KBM-7 (cell line): ENCODE measurements around the gene MYO5B.

Source experiments
- DNase-seq: peaks from one replicate; pipeline ENCODE4 v3.0.0-alpha.2; 2015
- in situ Hi-C: fragments of 300-500 bp; cut with MboI; formaldehyde crosslinking; loops from 2 replicates; pipeline ENCODE4 v1.14.3; 2020; ENCODE audit warnings: low sequenced_read_pairs, low pct_unique_long_range_greater_than_20kb, mixed read lengths

The MYO5B gene

DNA sequence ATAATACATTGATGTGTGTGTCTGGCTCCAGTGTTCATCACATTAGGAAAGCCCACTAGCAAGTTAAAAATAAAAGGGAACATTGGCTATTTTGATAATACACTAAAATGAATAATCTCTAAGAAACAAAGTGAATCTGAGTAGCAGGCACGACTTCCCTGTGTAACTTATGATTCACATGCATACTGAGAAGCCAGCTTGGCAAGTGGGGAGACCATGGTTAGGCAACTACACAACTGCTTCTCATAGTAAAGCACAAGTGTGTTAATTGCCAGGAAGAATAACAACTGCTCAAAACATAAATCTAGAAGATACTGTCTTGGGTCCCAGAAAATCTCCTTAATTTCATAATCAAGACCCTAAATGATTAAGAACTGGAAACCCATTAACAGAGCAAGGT, 4.0 kb downstream of the MYO5B start:
- in situ Hi-C loops = no loop called here
- DNase-seq = no peak

DNA sequence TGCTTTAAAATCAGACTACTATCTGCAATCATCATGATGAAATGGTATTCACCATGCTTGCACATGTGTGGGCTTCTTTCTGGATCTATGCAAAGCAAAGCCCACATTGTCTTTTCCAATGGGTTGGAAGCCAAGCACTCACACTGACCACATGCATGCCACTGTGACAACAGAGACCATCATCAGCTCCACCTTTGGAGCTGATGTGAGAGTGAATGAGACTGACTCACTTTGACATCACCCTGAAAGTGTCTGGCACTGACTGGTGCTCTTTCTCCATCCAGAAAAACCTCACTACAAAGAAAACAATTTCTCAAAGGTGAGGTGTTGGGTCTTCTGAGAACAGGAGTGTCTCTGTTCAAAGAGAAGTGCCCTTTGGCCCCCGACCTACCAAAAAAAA, 4.7 kb downstream of the MYO5B start:
- in situ Hi-C loops = no loop called here
- no peak for DNase-seq

DNA sequence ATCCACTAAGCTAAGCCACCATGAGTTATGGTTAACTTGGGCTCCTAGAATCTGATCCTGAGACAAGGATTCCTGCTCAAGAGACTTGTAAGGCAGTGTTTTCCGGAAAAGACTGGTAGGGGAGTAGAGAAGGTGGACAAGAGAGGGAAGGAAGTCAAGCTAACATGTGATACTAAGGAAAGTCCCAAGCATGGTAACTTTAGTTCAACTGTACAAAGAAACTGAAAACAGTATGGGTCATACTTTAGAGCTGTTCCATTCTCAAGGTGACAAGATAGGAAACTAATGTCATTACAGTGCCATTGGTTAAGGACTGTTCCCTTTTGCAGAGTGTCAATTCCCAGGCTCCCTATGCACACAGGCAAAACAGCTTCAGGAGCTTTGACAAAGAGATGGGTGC, 5.8 kb downstream of the MYO5B start:
- in situ Hi-C loops = no loop called here
- DNase-seq = no peak

DNA sequence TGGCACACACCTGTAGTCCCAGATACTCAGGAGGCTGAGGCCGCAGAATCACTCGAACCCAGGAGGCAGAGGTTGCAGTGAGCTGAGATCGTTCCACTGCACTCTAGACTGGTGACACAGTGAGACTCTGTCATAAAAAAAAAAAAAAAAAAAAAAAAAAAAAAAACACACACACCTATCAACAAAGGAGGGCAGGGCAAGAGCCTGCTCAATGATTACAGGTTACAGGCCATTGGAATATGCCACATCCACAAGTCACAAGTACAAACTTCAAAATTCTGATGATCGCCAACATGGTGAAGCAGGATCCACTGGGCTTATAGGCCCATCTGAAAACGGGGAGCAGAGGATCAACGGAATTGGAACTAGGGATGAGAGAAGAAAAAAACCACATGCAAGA, 6.3 kb downstream of the MYO5B start:
- in situ Hi-C loops = no loop called here
- DNase-seq = no peak

DNA sequence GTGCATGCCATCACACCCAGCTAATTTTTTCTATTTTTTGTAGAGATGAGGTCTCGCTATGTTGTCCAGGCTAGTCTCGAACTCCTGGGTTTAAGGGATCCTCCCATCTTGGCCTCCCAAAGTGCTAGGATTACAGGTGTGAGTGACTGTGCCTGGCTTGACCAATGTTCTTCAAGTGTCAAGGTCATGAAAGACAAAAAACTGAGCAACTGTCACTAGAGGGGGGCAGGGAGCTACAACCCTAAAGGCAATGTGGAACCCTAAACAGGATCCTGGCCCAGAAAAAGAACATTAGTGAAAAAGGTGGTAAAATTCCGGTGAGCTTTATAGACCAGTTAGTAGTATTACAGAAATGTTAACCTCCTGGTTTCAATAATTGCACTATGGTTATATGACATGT, 7.3 kb downstream of the MYO5B start:
- in situ Hi-C loops = no loop called here
- no peak for DNase-seq

DNA sequence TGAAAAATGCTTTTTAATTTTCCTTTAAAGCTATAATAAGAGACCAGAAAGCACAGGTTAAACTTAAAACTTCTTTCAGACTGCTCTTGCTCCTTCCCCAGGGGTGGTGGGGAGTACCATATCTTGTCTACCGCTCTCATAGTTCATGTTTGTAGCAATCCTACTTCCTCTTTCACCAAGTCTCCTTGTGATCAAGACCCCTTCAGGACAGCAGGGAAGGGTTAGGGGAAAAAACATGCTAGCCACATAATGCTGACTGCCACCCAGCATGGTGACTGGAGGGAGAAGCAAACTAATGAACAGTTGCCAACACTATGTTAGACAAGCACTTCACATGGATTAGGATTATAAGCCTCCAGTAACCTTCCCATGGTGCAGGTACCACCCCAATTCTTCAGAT, 8.6 kb downstream of the MYO5B start:
- no peak for DNase-seq
- in situ Hi-C loops = no loop called here

DNA sequence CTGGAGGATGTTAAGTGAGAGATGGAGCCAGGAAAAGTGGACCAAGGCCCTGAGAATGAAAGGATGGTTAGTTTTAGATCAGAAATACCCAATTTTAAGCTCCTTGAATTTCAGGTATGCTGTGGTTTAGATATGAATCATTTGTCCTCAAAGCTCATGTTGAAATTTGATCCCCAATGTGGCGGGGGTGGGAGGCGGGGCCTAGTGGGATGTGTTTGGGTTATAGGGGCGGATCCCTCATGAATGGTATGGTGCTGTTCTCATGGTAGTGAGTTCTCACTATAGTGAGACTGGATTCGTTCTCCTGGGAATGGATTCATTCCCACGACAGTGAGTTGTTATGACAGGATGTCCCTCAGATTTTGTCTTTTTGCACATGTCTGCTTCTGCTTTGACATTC, 11.4 kb downstream of the MYO5B start:
- DNase-seq = no peak
- in situ Hi-C loops = no loop called here

- no peak for DNase-seq
Observed at GRCh38 chr18:50182511-50182910, 12.4 kb downstream of the MYO5B start.

DNA sequence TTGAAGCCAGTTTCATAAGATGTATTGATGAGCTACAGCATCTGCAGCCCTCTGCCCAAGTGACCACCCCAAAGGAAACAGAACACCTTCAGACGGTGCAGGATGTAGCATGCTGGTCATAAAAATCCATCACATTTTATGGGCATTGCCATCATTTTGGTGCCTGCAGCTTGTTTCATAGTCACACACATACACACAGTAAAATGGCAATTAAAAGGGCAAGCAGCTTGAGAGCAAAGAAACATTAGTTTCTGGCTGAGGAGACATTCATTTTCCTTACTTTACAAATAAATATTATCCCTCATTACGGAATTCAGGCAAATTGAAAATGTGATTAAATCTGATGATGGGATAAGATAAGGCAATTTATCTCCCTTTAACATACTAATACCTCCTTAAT, 13.4 kb downstream of the MYO5B start:
- no peak for DNase-seq
- in situ Hi-C loops = no loop called here

More at GRCh38 chr18:50182511-50182910, 12.4 kb downstream of the MYO5B start:
- in situ Hi-C loops = no loop called here

DNA sequence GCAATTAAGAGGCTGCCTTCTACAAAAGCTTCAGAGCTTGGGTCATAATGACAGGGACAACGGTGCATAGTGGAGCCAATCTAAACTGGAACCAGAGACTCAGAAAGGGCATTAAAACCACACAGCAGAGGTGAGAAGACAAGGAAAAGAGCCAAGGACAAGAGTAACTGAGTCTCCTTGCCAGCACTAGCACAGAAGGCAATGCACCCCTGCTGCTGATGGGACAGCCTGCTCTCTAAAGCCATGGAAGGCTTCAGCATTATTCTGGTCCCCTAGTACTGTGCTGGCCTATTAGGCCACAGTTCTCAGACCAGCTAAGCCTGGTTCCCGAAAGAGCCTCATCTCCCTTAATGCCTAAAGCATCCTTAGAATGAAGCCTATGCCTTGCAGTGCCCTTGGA, 15.5 kb downstream of the MYO5B start:
- in situ Hi-C loops = no loop called here
- no peak for DNase-seq

DNA sequence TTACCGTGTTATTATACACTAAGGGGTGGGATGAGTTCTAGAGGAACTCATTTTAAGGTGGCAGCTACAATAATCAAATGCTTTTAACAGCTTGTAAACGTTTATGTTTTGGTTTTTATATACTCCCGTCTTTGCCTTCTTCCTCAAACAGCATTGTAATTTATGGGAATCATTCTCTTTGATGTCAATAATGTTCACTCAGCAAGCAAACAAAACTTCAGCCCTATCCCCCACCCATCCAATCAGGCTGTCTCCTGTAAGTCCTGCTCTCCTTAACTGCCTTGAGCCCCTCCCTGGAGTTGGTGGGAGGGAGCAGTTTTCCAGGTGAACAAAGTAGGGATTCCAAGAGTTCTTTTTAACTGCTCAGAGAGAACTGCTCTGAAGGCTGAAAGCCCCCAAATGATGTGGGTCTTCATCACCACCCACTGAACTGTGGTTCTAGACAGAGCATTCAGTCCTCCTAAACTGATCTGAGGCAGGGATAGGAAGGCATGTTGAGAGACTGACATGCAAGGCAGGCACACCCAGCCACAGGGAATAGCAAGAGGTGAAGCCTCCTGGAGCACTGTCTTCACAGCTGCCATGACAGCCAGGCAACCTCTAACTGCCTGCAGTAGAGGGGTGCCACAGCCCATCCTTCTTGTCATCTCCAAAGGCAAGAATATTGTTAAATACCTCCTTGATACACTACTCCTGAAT, 17.5 kb downstream of the MYO5B start:
- DNase-seq = no peak
- in situ Hi-C loops = no loop called here

GRCh38 chr18:50172367-50172766, 22.6 kb downstream of the MYO5B start:
- DNase-seq = no peak
- in situ Hi-C loops = no loop called here

GRCh38 chr18:50171406-50171805, 23.5 kb downstream of the MYO5B start:
- in situ Hi-C loops = no loop called here
- no peak for DNase-seq

DNA sequence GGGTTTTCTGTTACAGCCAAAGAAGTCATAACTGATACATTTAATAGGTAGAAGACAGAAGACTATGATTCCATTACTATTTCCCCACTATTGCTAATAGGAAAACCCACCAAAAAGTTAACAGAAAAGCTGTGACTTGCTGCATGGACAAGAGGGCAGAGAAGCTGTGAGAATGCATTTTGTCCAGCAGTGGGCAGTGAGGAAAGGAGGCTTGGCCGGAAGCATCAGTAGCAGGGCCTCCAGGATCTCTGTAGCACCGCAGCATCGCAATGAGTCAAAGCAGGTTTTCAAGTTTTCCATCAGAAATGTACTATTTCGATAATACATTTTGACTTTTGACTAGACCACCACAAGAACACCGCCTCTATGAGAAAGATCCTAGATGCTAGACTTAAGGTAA, 24.9 kb downstream of the MYO5B start:
- in situ Hi-C loops = no loop called here
- no peak for DNase-seq

- no peak for DNase-seq
- in situ Hi-C loops = no loop called here
Observed at GRCh38 chr18:50169149-50169548, 25.8 kb downstream of the MYO5B start.

DNA sequence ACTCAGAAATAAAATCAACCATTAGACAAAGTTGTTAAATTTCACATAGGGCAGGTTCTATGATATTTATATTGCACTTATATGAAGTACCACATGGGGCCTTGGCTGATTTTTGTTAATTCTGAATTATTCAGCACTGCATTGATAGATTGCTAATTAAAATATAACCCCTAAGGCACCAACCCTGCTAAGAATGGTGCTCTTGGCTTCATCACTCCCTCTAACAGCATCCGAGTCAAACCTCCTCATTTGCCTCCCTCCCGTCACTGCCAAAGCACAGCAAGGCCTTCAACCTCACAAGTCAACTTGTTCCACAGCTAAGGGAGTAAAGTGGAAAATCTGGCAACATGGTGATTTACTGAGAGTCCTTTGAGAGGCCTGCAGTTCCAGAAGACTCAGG, 27.0 kb downstream of the MYO5B start:
- in situ Hi-C loops = no loop called here

GRCh38 chr18:50166901-50167300, 28.0 kb downstream of the MYO5B start:
- no peak for DNase-seq
- in situ Hi-C loops = no loop called here

More for the DNA sequence above, 27.0 kb downstream of the MYO5B start:
- DNase-seq = no peak

DNA sequence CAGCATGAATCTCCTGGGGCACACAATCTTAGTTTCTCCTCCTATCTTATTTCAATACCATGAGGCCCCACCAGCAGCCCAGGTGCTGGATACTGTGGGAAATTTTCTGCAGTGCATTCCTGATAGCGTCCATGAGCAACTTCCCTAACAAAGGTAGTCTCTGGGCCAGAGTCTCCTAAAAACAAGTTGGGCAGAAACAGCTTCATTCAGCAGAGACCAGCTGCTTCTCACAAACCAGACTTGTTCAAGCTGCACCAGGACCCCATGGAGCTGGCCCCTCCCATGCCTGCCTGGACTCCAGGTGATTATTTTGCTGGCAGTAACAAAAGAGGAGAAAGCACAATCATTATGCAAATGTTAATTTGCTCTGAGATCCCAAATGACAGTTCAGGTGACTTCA, 31.4 kb downstream of the MYO5B start:
- DNase-seq = no peak

DNA sequence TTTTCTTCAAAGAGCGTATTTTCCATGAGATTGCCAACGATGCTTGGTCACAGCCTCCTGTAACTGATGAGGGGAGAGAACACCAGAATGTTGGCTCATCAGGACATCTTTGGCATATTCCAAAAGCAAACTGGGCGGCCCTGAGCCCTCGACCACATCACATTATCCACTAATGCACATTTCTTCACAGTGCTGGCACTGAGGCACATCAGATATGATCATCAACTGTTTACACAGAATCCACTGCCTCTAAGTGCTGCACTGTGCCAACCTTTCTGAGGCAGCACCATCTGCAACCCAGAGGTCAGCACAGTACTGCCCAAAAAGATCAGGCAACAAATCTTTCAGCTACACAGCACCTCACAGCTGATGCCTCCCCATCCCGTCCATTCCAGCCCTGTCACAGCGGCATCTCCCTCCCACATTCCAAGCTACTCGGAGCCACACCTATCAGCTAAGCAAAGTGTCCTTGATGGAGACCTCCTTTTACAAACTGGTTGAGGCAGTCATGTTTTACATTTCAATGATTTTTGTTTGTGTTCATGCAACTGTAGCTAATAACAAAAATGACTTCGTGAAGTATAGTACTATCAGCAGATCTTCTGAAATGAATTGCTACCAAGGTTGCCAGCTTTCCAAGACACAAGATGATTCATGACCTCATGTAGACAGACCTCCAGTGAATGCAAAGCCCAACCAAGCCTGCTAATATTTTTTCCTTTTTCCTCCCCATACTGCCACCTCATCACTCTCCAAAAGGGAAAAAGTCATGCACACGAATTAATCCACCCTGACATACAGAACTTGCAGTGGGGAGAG, 32.3 kb downstream of the MYO5B start:
- in situ Hi-C loops = no loop called here

More for the DNA sequence above, 31.4 kb downstream of the MYO5B start:
- in situ Hi-C loops = no loop called here

DNA sequence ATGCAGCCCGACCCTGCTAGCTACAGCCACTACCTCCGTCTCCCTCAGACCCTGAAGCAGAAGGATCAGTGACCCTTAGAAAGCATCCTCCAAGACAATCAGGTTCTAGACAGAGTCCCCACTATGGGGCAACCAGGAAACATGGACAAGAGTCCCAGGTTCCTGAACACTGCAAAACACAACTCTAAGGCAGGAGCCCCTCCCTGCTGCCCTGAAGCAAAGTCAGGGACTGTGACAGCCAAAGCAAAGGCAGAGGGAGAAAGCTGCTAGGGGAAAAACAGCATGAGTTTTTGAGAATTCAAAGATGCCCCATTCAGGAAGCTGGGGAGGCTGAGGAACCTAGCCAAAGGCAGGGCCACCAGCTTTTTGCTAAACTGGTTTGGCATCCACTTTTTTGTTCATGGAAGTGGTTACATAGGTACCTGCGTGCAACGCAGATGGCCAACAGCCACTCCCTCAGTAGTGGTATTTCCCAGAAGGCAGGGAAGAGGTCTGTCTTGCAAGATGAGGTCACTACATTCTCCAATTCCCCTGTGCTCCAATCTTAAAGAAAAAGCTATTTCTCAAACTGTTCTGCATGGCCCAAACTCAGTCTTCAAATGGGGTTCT, 33.2 kb downstream of the MYO5B start:
- no peak for DNase-seq
- in situ Hi-C loops = no loop called here

More for the DNA sequence above, 32.3 kb downstream of the MYO5B start:
- no peak for DNase-seq
